Esophagus muscularis mucosa (tissue), 4 donors: ENCODE results near the gene PCBP4.

ENCODE experiments used
- CTCF ChIP-seq, 3 experiments: fragments of 200-600 bp in 2 of 3; fragments of 450-650 bp in 1 of 3; sonication (generic) in 2 of 3; IDR thresholded peaks; one replicate each; pipeline ENCODE4 v1.5.1; 2017 to 2019; ENCODE audit warnings: antibody characterized with exemption in 3 of 3, mild to moderate bottlenecking in 2 of 3, moderate library complexity in 1 of 3
- EP300 ChIP-seq: sonication (generic); formaldehyde crosslinking; IDR thresholded peaks from one replicate; pipeline ENCODE4 v1.6.1; 2017; ENCODE audit warnings: antibody characterized with exemption
- POLR2A ChIP-seq: fragments of 450-650 bp; IDR thresholded peaks from one replicate; pipeline ENCODE4 v1.6.1; 2017; ENCODE audit warnings: antibody characterized with exemption, moderate library complexity, mild to moderate bottlenecking, low read depth
- POLR2AphosphoS5 ChIP-seq, 2 donors: sonication (generic); formaldehyde crosslinking; IDR thresholded peaks; one replicate each; pipeline ENCODE4 v1.6.1; 2017; ENCODE audit warnings: antibody characterized with exemption in 2 of 2

- TF ChIP-seq POLR2AphosphoS5 (IDR thresholded peaks at IDR 0.05) (no peak), CTCF (IDR thresholded peaks at IDR 0.05) (no peak), POLR2A (no peak), EP300 (no peak)
Observed at GRCh38 chr3:51970606-51971300, 3.5 kb upstream of the PCBP4 start.
